Right forelimb (tissue), 1 donor: ENCODE results near the gene SLCO3A1.
"Not testable (repeated sequence)": the region's sequence is repeated elsewhere in the genome, so short reads cannot be mapped to it uniquely, and the experiment has no call there.

ENCODE experiments used
- DNase-seq: peaks from one replicate; pipeline ENCODE4 v3.0.0-alpha.2; 2018

SLCO3A1 gene

DNA sequence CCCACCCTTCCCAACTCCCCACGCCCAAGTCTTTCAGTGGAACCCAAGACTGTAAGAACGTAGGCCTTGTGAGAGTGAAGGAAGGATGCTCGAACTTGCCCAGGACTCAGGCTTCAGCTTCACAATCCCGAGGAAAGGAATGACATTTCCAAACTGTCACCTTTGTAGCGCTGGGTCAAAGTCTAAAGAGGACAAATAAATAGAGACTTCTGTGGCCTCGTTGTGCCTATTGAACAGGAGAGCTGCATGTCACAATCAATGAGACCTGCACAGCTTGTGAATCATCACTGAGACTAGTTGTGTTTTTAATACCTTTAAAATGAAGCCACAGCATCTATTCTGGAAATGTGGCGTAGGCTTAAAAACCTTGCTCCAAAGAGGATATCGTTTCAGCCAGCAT, 317.4 kb downstream of the SLCO3A1 start:
- DNase-seq = no peak

GRCh38 chr15:92178911-92179310, 325.4 kb downstream of the SLCO3A1 start:
- DNase-seq = no peak

GRCh38 chr15:92184142-92184541, 330.6 kb downstream of the SLCO3A1 start:
- DNase-seq = no peak

DNA sequence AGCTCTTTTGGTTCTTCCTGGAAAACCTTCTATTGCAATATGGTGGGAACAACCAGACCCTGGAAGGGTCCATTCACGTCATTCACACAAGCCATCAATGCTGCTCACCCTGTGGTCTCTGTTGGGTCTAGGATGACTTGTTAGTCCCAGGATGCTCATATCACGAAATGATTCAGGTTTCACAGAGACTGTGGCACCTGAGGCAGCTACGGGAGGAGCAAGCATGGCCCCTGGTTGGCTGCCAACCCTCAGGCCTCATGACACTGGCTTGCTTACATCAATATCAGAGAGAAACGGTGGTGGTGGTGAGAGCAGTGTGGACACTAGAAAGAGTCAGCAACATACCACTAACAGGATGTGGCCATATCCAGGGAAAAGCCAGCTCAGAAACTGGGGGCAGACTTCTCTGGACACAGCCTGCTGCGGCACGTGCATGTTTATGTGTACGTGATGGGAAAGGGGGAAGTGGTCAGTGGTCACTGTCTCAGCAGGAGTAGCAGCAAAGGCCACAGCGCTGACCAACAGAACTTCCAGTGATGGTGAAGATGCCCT, 331.2 kb downstream of the SLCO3A1 start:
- DNase-seq = no peak

GRCh38 chr15:92187975-92188374, 334.5 kb downstream of the SLCO3A1 start:
- no peak for DNase-seq

DNA sequence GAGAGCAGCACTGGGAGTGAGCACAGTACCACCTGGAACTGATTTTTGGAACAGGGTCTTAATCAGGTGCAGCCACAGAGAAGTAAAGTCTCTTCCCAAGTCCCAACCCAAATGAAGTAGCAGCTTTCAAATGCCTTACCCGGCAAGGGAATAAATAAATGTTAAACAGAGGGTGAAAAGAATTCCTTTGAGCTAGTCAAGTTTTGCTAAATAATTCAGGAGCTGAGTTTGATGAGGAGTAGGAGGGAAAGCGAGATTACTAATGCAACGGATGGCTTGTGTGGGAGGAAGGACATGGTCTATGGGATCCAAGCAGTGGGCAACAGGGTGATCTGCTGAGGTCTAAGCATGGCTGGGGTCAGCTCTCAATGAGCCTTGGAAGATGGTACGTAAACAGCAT, 335.7 kb downstream of the SLCO3A1 start:
- DNase-seq = no peak

GRCh38 chr15:92195241-92195640, 341.7 kb downstream of the SLCO3A1 start:
- DNase-seq = no peak

GRCh38 chr15:92196342-92196741, 342.8 kb downstream of the SLCO3A1 start:
- DNase-seq = no peak

DNA sequence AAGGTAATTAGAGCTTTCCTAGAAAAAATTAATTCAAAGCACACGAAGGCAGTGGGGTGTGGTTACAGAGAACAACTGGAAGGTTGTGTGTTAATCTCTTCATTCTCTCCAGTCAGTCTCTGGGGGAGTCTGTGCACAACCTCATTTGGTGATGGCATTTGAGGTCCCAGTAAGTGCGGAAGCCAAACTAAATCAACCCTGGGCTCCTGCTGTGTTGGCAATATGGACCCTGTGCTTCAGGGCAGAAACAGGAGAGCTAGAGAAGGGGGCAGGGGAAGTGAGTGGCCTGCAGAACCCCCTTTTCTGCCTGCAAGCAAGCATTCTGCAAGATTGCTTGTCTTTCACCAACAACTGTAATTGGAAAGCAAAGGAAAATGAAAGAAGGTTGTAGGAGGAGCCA, 344.2 kb downstream of the SLCO3A1 start:
- DNase-seq = no peak

GRCh38 chr15:92200891-92201290, 347.4 kb downstream of the SLCO3A1 start:
- no peak for DNase-seq

DNA sequence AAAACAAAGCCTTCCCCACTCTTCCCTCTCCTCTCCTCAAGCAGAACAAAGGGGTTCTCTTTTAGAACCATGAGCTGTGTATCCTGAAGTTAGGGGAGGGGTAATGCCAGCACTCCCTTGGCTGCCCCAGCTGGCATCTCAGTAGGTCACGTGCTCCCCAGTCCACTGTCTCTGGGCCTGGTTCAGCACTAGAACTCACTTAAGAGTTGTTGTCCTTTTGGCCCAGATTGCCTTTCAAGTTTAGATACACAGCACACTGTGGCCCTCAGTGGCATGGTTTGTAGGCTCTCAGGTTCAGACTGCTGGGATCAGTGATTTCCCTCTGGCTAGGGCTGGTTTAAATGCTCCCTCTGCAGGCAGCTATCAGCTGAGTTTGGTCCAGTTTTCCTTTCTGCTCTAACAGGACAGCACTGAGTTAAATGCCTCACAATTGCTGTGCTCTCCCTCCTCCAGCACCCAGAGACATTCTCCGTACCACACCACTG, 351.8 kb downstream of the SLCO3A1 start:
- DNase-seq = no peak

DNA sequence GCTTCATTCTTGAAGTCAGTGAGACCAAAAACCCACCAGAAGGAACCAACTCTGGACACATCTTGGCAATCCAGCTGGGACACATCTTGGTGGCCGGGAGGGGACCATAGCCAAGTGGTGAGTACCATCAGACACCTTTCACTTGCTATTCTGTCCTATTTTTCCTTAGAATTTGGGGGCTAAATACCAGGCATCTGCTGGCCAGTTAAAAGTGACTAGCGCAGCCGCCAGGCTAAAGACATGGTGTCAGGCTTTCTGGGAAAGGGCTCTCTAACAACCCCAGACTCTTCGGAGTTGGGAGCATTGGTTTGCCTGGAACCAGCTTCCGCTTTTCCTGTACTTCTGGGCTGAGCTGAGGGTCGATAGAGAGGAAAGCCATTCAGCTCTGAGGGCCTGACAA, 354.1 kb downstream of the SLCO3A1 start:
- DNase-seq = not testable (repeated sequence)
